GM18867 (cell line): ENCODE results near the gene AKNAD1.
"Not testable (repeated sequence)": the region's sequence is repeated elsewhere in the genome, so short reads cannot be mapped to it uniquely, and the experiment has no call there.

Experiments
- ATAC-seq: cut with Tn5 transposase; IDR thresholded peaks from one replicate; pipeline ENCODE4 v1.9.1; 2021; ENCODE audit warnings: mild to moderate bottlenecking, moderate library complexity; ENCODE audit not compliant: unreplicated experiment

The AKNAD1 gene

DNA sequence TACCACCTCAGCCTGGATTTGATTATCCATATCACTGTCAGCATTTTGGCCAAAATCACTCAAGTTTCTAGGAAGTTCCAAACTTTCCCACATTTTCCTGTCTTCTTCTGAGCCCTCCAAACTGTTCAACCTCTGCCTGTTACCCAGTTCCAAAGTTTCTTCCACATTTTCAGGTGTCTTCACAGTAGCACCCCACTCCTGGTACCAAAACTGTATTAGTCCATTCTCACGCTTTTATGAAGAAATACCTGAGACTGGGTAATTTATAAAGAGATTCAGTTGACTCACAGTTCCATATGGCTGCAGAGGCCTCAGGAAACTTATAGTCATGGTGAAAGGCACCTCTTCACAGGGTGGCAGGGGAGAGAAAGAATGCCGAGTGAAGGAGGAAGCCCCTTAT is 71.0 kb downstream of the AKNAD1 start:
- no peak for ATAC-seq

DNA sequence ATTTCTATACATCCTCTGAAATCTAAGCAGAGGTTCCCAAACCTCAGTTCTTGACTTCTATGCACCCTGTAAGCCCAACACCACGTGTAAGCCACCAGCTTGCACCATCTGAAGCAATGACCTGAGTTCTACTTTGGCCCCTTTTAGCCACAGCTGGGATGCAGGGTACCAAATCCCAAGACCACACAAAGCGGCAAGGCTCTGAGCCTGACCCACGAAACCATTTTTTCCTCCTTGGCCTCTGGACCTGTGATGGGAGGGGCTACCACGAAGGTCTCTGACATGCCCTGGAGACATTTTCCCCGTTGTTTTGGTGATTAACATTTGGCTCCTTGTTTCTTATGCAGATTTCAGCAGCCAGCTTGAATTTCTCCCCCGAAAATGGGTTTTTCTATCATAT is 71.6 kb downstream of the AKNAD1 start:
- ATAC-seq = no peak

DNA sequence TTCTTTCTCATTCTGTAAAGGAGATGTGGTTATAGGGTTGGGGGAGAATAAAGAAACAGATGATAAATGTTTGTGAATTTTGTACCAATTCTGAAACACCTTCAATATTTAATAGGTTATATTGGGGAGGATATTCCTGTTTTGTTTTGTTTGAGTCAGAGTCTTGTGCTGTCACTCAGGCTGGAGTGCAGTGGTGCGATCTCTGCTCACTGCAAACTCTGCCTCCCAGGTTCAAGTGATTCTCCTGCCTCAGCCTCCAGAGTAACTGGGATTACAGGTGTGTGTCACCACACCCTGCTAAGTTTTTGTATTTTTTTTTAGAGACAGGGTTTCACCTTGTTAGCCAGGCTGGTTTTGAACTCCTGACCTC is 75.3 kb downstream of the AKNAD1 start:
- ATAC-seq = not testable (repeated sequence)

DNA sequence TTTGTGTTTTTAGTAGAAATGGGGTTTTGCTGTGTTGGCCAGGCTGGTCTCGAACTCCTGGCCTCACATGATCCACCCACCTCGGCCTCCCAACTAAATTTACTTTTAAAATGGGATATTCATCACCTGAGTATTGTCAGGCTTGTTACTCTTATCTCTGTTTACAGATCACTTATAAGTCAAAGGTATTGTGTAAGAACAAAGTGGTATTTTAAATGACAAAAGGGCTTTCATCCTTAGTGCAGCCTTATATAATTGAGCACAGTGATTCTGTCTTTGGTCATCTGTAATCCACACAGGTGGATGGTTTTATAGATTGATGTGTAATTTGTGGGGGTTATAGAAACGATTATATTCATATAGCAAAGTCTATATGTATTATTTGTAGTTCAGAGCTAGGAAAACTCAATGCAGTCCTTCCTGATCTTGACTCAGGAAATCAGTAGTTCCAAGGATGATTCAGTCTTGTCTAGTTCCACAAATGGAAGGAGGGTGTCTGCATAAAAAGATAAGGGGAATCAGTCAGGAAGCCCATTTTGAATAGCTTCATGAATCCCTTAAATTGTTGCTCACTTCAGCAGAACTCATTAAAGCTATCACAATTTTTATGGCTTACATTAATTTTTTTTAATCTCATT is 75.8 kb downstream of the AKNAD1 start:
- ATAC-seq = no peak

DNA sequence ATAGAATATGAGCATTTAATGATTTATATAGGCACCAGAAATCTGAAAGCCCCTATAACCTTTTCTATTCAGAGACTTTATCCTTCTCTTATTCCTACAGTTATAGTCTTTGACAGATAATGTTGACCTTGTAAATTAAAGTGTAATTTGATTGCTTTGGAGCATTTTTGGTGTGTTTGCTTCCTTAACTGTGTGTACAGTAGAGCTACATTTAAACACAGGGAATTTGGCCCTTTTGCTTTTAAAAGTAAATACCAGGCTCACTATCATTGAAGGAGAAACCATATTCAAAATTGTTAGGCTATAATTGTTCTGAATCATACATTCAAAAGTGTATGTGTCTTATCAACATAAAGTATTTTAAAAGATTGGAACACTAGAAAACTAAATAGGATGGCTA is 77.4 kb downstream of the AKNAD1 start:
- ATAC-seq = no peak

- no peak for ATAC-seq
Measured at GRCh38 chr1:108777839-108778238, 79.1 kb downstream of the AKNAD1 start.

DNA sequence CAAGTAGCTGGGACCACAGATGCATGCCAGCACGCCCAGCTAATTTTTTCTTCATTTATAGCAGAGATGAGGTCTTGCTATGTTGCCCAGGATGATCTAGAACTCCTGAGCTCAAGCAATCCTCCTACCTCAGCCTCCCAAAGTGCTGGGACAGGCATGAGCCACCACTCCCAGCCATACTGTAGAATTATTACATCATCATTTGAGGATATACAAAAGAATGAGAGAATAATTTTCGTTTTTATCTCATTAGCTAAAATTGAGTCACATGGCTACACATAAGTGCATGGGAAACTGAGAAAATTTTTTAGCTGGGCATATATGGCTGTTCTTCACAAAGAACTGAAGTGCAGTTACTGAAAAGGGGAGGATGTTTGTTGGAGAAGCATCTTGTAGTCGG is 89.2 kb downstream of the AKNAD1 start:
- ATAC-seq = no peak

DNA sequence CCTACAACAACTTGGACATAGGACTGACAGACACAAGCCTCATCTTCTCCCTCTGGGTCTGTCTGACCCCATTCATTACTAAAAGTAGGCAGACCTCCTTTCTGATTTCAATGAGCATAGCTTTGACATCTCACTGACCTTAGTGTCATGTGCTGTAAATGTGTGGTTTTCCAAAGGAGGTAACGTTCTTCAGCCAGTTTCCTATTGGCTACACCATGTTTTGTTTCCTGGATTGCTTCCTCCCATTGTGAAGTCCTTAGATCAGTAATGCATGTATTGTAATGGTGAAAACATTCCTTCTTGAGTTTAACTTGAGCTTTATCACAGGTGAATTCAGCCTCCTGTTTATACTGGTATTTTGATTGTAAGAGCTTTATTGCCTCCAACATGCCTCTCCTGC is 89.8 kb downstream of the AKNAD1 start:
- no peak for ATAC-seq
